ENCODE data around the gene ZDHHC16. TPM values are rescaled to one million over a fixed set of nuclear protein-coding genes. Genes with fewer than 3 reads are reported as not detected.
A peak's percentile ranks its signal among the peaks of the same experiment; 100 is the strongest.

Gene ZDHHC16
- total RNA-seq, 1 experiment from 2014 or later, result 40.4 TPM

DNA sequence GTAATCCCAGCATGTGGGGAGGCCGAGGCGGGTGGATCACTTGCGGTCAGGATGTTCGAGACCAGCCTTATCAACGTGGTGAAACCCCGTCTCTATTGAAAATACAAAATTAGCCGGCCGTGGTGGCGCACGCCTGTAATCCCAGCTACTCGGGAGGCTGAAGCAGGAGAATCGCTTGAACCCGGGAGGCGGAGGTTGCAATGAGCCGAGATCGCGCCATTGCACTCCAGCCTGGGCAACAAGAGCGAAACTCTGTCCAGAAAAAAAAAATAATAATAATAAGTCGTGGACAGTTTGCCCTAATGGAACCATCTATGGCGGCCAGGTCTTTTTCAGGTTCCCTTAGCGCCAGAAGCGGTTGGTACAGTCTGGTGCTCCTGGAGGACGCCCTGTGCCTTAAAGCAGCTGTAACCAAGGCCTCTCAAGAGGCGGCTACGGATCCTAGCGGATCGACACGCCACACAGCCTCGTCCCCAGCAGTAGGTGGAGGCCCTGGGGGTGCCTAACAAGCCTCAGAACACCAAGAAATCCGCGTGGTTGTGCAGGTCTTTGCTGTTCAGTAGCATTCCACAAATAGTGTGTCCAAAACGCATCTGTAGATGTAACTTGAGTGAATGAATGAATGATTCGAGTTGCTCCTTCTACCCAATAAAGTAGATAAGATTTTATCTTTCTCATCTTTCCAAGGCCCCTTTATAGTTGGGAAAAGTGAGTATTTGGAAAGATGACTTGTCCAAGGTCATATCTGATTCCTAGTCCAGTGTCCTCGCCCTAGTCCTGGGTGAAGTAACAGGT lies 19.0 kb upstream of the ZDHHC16 start:
- DNase-seq, result no peak
- no peaks in the 10 kb centered on the region for H3K27me3 ChIP-seq
- H3K4me3 ChIP-seq, result peak overlapping the region; percentile 97
- H3K9me3 ChIP-seq, result no peaks in the 10 kb centered on the region
- H3K36me3 ChIP-seq, result peaks cover 54% of the 10 kb centered on the region

DNA sequence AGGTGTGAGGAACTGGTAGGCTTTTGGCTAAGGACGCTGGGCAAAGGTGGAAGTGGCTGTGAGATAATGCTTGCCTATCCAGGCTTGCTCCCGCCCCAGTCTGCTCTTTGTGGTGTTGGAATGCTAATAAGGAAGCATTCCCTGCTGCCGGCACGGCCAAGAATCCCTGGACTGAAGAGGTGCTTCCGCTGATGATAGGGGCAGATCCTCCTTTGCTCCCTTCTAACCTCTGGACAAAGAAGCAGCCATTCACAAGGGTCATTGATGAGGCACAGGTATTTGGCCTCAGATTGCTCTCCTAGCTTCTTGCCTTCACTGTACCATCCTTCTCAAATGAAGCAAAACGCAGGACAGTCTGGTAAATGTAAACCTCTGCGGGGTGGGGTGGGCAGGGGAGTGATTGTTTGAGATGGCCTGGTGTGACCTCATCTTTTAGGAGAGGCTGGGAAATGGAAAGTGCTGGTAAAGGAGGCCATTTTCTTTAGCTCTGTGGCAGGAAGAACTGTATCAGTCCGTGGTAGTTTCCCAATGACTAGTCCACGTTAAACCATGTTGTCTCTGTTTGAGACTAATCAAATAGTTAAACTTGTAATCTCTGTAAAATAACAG lies 18.3 kb upstream of the ZDHHC16 start:
- Histone ChIP-seq H3K4me3 (peak overlapping the region; percentile 97), H3K27me3 (no peaks in the 10 kb centered on the region), H3K9me3 (no peaks in the 10 kb centered on the region), H3K36me3 (peaks cover 57% of the 10 kb centered on the region)
- peak; percentile 58 for DNase-seq

DNA sequence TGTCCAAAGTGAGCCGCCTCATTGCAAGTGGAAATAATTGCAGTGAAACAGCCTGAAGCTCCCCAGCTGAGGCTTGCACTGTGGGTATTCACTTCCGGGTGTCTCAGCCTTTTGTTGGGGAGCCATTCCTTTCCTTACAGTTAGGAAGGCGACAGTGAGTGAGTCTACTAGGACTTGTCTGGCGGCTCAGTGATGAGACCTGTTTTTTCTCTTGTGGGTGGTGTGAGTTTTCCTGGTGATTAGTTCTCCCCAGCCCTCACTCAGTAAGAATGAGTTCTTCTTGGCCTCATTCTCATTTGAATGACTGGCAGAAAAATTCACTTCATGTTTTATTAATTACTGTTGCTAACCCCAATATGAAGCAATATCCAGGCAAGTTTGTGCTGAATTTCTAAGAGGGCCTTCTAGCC lies 17.4 kb upstream of the ZDHHC16 start:
- H3K4me3 ChIP-seq, result peak overlapping the region; percentile 97
- H3K36me3 ChIP-seq, result peaks cover 61% of the 10 kb centered on the region
- H3K9me3 ChIP-seq, result no peaks in the 10 kb centered on the region
- no peaks in the 10 kb centered on the region for H3K27me3 ChIP-seq
- no peak for DNase-seq

DNA sequence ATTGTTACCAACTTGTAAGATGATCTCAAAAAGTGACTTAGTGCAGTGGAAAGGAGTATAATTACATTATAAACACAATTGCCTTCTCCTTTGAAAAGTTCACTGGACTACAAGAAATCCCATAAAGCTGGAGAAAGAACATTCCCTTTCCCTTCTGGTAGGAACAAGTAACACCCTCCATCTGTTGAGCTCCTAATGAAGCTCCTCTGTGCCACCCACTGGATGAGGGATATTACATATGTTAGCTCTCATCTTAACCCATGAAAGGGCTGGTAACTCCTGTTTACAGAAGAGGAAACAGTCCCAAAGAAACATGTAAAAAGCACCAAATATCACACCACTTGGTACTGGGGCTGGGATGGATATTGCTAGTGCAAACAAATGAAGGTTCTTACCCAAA lies 11.9 kb upstream of the ZDHHC16 start:
- DNase-seq, result no peak
- Histone ChIP-seq H3K9me3 (no peaks in the 10 kb centered on the region), H3K36me3 (peaks cover 62% of the 10 kb centered on the region)

DNA sequence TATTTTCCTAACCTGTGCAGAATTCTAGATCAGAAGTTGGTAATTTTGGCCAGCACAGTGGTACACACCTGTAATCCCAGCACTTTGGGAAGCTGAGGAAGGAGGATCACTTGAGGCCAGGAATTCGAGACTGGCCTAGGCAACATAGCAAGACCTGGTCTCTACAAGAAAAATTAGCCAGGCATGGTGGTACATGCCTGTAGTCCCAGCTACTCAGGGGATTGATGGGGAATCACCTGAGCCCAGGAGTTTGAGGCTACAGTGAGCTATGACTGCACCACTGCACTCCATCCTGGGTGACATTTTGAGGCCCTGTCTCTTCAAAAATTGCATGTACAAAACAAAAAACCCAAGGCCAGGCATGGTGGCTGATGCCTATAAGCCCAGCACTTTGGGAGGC lies 11.4 kb upstream of the ZDHHC16 start:
- Histone ChIP-seq H3K36me3 (peaks cover 60% of the 10 kb centered on the region), H3K9me3 (no peaks in the 10 kb centered on the region)
- DNase-seq, result no peak

More for the DNA sequence above, 11.9 kb upstream of the ZDHHC16 start:
- no peak overlapping the region for H3K4me3 ChIP-seq
- no peaks in the 10 kb centered on the region for H3K27me3 ChIP-seq

DNA sequence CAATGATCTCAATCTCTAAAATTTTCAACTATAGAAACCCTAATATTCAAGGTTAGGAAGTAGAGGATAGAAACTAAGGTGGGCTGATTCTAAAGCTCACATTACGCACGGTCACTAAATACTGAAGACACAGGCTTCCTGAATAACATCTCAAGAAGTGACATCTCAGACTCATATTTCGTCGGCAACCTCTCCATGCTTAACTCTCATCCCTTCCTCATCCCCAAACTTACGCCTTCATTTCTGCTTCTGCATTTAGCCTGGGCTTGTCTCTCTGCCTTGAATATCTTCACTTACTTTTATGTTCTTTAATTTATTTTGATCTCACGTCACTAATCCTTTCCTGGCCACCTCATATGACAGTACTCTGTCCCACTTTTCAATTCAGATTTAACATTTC lies 10.8 kb upstream of the ZDHHC16 start:
- Histone ChIP-seq H3K27me3 (no peaks in the 10 kb centered on the region), H3K9me3 (no peaks in the 10 kb centered on the region), H3K4me3 (no peak overlapping the region), H3K36me3 (peaks cover 54% of the 10 kb centered on the region)
- no peak for DNase-seq

More for the DNA sequence above, 11.4 kb upstream of the ZDHHC16 start:
- no peaks in the 10 kb centered on the region for H3K27me3 ChIP-seq
- no peak overlapping the region for H3K4me3 ChIP-seq

GRCh38 chr10:97442277-97442676 lies 3.7 kb upstream of the ZDHHC16 start:
- Histone ChIP-seq H3K4me3 (no peak overlapping the region), H3K27me3 (no peaks in the 10 kb centered on the region), H3K36me3 (peaks cover 31% of the 10 kb centered on the region), H3K9me3 (no peaks in the 10 kb centered on the region)
- DNase-seq, result no peak

DNA sequence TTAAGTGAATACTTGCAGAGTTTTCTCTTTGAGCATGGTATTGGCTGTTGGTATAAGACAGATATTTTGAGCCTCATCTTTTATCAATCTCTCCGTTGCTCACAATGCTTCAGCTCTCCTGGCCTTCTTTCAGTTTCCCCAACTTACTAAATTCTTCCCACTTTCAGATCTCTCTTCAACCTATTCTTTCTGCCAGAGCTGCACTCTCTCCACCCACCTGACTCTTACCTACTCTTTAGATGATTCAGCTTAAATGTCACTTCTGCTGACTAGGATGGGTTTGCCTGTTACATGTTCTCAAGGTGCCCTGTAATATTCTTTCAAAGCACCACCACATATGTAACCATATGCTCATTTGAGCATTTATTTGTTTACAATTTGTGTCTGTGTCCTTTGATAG lies 1.8 kb upstream of the ZDHHC16 start:
- DNase-seq, result no peak
- no peaks in the 10 kb centered on the region for H3K9me3 ChIP-seq
- H3K4me3 ChIP-seq, result no peak overlapping the region

GRCh38 chr10:97445357-97445721 lies 636 bp upstream of the ZDHHC16 start:
- DNase-seq, result no peak
- H3K36me3 ChIP-seq, result peaks cover 33% of the 10 kb centered on the region
- H3K4me3 ChIP-seq, result peak overlapping the region; percentile 81
- H3K27me3 ChIP-seq, result no peaks in the 10 kb centered on the region
- no peaks in the 10 kb centered on the region for H3K9me3 ChIP-seq

More for the DNA sequence above, 1.8 kb upstream of the ZDHHC16 start:
- H3K36me3 ChIP-seq, result peaks cover 36% of the 10 kb centered on the region
- no peaks in the 10 kb centered on the region for H3K27me3 ChIP-seq

DNA sequence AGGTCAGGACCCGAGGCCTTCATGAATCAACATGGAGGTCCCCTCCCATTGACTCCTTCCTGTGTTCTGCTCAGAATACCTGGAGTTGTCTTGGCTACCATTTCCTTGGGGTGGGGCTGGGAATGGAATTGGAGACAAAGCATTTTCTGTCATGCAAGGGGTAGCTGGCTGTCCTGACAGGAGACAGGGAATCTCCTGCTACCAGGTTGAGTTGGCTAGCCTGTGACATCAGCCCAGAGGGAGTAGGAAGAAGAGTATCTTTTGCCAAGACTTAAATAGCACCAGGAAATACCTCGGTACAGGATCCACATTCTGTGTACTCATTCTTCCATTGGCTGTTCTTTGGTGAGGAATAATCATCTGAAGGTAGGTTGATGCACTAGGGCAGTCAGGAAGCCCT lies 4.9 kb downstream of the ZDHHC16 start:
- no peaks in the 10 kb centered on the region for H3K9me3 ChIP-seq
- H3K4me3 ChIP-seq, result no peak overlapping the region
- no peak for DNase-seq
- peaks cover 47% of the 10 kb centered on the region for H3K36me3 ChIP-seq
- no peaks in the 10 kb centered on the region for H3K27me3 ChIP-seq

GRCh38 chr10:97451605-97452004 lies 5.6 kb downstream of the ZDHHC16 start:
- no peak for DNase-seq
- Histone ChIP-seq H3K9me3 (no peaks in the 10 kb centered on the region), H3K36me3 (peaks cover 55% of the 10 kb centered on the region), H3K27me3 (no peaks in the 10 kb centered on the region), H3K4me3 (no peak overlapping the region)

- no peak for DNase-seq
These were observed 6.4 kb downstream of the ZDHHC16 start for GRCh38 chr10:97452352-97452751.

GRCh38 chr10:97454330-97455036 lies 8.5 kb downstream of the ZDHHC16 start:
- DNase-seq, result no peak
- Histone ChIP-seq H3K27me3 (no peaks in the 10 kb centered on the region), H3K4me3 (no peak overlapping the region), H3K9me3 (no peaks in the 10 kb centered on the region), H3K36me3 (peaks cover 68% of the 10 kb centered on the region)

More at GRCh38 chr10:97452352-97452751, 6.4 kb downstream of the ZDHHC16 start:
- Histone ChIP-seq H3K27me3 (no peaks in the 10 kb centered on the region), H3K4me3 (no peak overlapping the region), H3K36me3 (peaks cover 56% of the 10 kb centered on the region), H3K9me3 (no peaks in the 10 kb centered on the region)

DNA sequence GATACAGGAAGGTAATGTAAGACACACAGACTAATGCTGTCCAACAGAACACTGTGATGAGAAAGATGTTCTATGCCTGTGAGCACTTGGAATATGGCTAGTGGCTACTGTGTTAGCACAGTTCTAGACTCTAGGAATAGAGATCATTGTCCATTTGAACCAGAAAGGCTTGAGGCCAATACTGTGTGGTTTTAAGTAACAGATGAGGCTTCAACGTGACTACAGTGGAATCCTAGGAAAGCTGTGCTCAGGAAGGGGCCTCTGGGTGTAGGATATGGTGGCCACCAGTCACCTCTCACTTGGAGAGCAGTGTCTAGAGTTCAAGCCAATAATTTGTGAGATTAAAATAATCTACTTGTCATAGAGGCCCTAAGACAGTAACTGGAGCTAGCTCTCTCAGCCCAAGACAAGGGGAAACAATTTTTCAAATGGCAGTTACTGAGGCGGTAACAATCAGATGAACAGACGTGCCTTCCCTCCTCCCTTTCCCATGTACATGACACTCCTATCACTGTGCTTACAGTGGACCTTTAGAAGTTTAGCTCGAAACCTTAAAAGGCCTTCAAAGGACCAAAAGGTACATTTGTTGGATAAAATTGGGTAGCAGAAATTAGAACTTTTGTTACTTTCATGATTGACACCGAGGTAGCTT lies 10.2 kb downstream of the ZDHHC16 start:
- DNase-seq, result no peak
- peaks cover 82% of the 10 kb centered on the region for H3K36me3 ChIP-seq
- no peak overlapping the region for H3K4me3 ChIP-seq
- H3K9me3 ChIP-seq, result no peaks in the 10 kb centered on the region
- H3K27me3 ChIP-seq, result no peaks in the 10 kb centered on the region

DNA sequence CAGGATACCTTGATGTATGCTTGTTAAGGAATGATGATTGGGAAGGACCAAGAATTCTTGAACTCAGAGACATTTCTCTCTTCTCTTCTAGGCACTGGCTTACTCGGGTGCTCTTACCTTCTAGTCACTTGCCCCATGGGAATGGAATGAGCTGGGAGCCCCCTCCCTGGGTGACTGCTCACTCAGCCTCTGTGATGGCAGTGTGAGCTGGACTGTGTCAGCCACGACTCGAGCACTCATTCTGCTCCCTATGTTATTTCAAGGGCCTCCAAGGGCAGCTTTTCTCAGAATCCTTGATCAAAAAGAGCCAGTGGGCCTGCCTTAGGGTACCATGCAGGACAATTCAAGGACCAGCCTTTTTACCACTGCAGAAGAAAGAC lies 10.7 kb downstream of the ZDHHC16 start:
- H3K36me3 ChIP-seq, result peaks cover 82% of the 10 kb centered on the region
- H3K4me3 ChIP-seq, result no peak overlapping the region
- DNase-seq, result no peak
- no peaks in the 10 kb centered on the region for H3K27me3 ChIP-seq
- H3K9me3 ChIP-seq, result no peaks in the 10 kb centered on the region

DNA sequence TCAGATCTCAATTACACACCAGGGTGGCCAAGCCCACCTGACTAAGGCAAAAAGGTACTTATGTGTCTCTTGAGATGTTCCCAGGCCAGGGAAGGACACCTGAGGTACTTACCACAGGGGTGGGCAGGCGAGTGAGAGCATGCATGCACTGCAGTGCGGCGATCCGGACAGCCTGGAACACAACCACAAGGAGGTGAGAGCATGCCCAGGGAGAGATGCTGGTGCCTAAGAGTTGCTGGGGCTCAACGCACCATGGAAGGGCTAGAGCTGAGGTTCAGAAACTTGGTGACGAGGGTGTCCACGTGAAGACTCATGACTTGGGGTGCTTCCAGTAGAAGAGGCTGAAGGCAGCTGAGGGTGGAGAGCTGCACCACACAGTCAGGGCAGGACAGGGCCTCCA lies 13.1 kb downstream of the ZDHHC16 start:
- no peak for DNase-seq
- H3K9me3 ChIP-seq, result no peaks in the 10 kb centered on the region
- peaks cover 90% of the 10 kb centered on the region for H3K36me3 ChIP-seq
- H3K4me3 ChIP-seq, result no peak overlapping the region
- no peaks in the 10 kb centered on the region for H3K27me3 ChIP-seq

DNA sequence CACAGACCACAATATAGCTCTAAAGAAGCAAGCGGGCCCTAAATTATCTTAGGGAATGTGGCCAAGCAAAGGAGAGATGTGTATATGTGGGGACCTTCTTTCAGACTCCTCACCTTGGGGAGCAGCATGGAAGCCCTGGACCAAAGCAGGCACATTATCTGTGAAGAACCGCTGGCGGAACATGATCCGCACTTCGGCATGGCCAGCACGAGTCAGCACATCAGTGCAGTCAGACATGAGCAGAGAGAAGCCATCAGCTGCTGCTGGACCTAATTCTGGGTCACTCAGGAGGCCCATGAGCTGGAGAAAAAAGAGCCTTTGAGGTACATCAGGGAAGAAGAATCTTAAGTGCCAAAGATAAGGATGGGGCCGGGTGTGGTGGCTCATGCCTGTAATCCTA lies 14.0 kb downstream of the ZDHHC16 start:
- DNase-seq, result no peak
- no peak overlapping the region for H3K4me3 ChIP-seq
- H3K36me3 ChIP-seq, result peaks cover 83% of the 10 kb centered on the region
- H3K27me3 ChIP-seq, result no peaks in the 10 kb centered on the region
- H3K9me3 ChIP-seq, result no peaks in the 10 kb centered on the region

Measured in MG63 (cell line).